ENCODE data around the gene CYGB. TPM values are rescaled to one million over a fixed set of nuclear protein-coding genes. Genes with fewer than 3 reads are reported as not detected.
A peak's percentile ranks its signal among the peaks of the same experiment; 100 is the strongest.

Gene CYGB
- total RNA-seq, 1 donor from 2014 or later = 30.0 TPM

DNA sequence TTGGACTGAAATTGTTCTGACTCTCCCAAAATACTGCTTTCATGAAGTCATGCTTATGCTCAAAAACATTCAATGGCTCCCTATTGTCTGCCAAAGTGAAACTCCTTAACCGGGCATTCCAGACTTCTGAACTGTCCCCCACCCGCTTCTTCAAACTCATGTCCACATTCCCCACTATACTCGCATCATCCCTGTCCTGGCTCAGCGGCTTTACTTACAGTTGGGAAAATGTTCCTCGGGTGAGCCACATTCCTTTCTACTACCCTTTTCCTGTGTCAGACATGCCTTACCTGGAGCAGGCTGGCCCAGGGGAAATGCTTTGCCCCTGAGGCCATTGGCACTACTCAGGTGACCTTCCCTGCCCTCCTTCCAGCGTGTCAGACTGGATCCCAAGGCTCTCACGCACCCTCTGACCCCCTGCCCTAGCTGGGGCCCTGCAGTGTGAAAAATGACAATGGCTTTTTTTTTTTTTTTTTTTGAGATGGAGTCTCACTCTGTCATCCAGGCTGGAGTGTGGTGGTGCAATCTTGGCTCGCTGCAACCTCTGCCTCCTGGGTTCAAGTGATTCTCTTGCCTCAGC, 5.3 kb downstream of the CYGB start:
- Histone ChIP-seq H3K4me1 (peaks cover 87% of the 10 kb centered on the region), H3K36me3 (no peaks in the 10 kb centered on the region), H3K27ac (peak overlapping the region; percentile 96), H3K4me3 (no peak overlapping the region), H3K9me3 (no peaks in the 10 kb centered on the region), H3K27me3 (no peaks in the 10 kb centered on the region)
- DNase-seq (ENCODE audit: extremely low spot score in 2 of 2) = no peak
- TF ChIP-seq, protein P1, sequence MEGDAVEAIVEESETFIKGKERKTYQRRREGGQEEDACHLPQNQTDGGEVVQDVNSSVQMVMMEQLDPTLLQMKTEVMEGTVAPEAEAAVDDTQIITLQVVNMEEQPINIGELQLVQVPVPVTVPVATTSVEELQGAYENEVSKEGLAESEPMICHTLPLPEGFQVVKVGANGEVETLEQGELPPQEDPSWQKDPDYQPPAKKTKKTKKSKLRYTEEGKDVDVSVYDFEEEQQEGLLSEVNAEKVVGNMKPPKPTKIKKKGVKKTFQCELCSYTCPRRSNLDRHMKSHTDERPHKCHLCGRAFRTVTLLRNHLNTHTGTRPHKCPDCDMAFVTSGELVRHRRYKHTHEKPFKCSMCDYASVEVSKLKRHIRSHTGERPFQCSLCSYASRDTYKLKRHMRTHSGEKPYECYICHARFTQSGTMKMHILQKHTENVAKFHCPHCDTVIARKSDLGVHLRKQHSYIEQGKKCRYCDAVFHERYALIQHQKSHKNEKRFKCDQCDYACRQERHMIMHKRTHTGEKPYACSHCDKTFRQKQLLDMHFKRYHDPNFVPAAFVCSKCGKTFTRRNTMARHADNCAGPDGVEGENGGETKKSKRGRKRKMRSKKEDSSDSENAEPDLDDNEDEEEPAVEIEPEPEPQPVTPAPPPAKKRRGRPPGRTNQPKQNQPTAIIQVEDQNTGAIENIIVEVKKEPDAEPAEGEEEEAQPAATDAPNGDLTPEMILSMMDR (IDR thresholded peaks at IDR 0.05) = no peak
- no peak for TF ChIP-seq POLR2A (IDR thresholded peaks at IDR 0.05)
- TF ChIP-seq POLR2AphosphoS5 (IDR thresholded peaks at IDR 0.05; ENCODE audit: insufficient read depth in 1 of 2, low read depth in 1 of 2) = no peak
- intact Hi-C loops (cut with DNase I) = loop anchor here (10.0 kb wide), 1 partner anchor 183 kb away; the partner anchor contains the start of gene MXRA7

DNA sequence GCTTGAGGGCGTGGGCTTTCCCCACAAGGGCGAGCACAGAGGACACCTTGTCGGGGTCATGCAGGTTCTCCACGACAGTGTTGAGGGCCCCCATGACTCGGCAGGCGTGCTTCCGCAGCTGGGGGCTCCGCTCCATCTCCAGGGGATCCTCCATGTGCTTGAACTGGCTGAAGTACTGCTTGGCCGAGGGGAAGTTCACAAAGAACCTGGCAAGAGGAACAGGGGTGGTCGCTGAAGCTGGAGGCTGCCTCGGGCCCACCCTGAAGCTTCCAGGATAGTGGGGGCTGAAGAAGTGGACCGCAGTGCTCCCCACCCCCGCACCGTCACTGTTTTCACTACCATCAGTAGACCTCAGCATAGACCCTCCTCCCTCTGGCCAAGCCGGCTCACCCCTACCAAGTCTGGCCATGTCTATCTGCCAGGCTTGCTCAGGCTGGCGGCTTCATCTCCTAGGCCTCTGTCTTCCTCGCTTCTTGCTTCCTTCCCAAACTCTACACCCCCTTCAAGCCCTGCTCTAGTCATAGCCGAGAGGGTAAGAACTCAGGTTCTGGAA, 5.9 kb downstream of the CYGB start:
- H3K27me3 ChIP-seq = no peaks in the 10 kb centered on the region
- H3K4me1 ChIP-seq = peaks cover 88% of the 10 kb centered on the region
- no peaks in the 10 kb centered on the region for H3K36me3 ChIP-seq
- peak overlapping the region; percentile 96 for H3K27ac ChIP-seq
- intact Hi-C loops (cut with DNase I) = loop anchor here (10.0 kb wide), 1 partner anchor 183 kb away; the partner anchor contains the start of gene MXRA7
- no peaks in the 10 kb centered on the region for H3K9me3 ChIP-seq
- no peak overlapping the region for H3K4me3 ChIP-seq
- DNase-seq (ENCODE audit: extremely low spot score in 2 of 2) = no peak
- TF ChIP-seq POLR2AphosphoS5 (IDR thresholded peaks at IDR 0.05; ENCODE audit: insufficient read depth in 1 of 2, low read depth in 1 of 2) (no peak), POLR2A (IDR thresholded peaks at IDR 0.05) (no peak)
- TF ChIP-seq, protein P1 (IDR thresholded peaks at IDR 0.05) = no peak

DNA sequence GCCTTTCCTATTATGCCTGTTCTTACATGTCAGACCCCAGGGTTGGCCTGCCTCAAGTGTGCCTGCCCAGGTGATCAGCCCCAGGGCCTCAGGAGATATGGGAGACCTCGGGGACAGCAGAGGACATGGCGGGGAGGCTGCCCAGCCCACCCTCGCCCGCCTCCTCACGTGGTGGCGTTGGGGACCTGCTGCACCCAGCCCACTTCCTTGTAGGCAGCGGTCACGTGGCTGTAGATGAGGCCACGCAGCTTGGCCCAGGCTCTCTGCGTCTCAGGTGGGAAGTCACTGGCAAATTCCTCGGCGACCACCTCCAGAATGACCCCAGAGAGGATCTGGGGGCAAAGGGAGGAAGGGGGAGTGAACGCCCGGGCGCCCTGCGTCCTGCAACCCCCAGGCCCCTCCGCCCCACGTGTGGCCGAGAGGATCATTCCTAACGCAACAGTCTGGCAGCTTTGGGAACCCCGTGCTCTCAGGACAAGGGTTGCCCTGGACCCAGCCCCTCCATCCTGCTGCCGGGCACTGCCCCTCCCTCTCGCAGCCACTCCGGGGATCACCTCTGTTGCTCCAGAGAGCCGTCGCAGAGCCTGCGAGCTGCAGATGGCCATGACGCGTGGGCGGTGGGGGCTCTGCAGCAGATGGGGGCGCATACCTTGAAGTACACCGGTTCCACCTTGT, 6.6 kb downstream of the CYGB start:
- H3K9me3 ChIP-seq = no peaks in the 10 kb centered on the region
- intact Hi-C loops (cut with DNase I) = loop anchor here (10.0 kb wide), 1 partner anchor 184 kb away; the partner anchor contains the start of gene MXRA7
- no peaks in the 10 kb centered on the region for H3K27me3 ChIP-seq
- peaks cover 81% of the 10 kb centered on the region for H3K4me1 ChIP-seq
- H3K4me3 ChIP-seq = peak overlapping the region in 1 of 2 donors; percentile 28
- no peak for TF ChIP-seq POLR2AphosphoS5 (IDR thresholded peaks at IDR 0.05; ENCODE audit: insufficient read depth in 1 of 2, low read depth in 1 of 2)
- TF ChIP-seq, protein P1 (IDR thresholded peaks at IDR 0.05) = no peak
- TF ChIP-seq POLR2A (IDR thresholded peaks at IDR 0.05) = no peak
- no peaks in the 10 kb centered on the region for H3K36me3 ChIP-seq
- DNase-seq (ENCODE audit: extremely low spot score in 2 of 2) = no peak
- H3K27ac ChIP-seq = peak overlapping the region; percentile 96

DNA sequence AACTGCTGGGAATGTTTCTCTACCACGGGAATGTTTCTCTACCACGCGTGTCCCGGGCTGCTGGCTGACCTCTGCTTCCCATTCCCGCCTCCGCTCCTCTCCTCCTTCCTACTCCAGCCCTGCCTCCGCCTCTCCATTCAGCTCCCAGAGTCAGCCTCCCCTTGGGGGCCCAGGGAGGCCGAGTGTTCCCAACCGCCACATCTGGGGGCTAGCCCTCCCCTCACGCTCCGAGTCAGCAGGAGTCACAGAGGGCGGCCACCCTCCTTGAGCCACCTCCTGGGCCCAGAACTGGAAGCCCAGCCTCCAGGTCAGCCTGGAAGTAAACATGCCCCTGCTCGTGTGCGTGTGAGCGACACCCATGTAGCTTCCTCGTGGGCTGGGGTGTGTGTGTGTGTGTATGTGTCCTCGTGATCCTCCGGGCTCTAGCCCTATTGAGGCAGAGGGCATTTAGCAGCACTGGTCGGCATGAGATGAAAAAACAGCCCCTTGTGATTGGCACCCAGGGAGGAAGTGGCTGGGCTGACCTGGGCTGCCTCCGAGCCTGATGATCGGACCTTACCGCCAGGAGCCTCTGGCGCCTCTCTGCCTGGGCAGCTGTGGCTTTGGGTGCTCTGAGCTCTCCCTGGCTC, 7.3 kb downstream of the CYGB start:
- intact Hi-C loops (cut with DNase I) = loop anchor here (10.0 kb wide), 1 partner anchor 185 kb away; the partner anchor contains the start of gene MXRA7
- Histone ChIP-seq H3K36me3 (no peaks in the 10 kb centered on the region), H3K9me3 (no peaks in the 10 kb centered on the region), H3K4me1 (peaks cover 78% of the 10 kb centered on the region), H3K27me3 (no peaks in the 10 kb centered on the region), H3K27ac (peak overlapping the region; percentile 96), H3K4me3 (peak overlapping the region; percentile 1 to 28)
- no peak for DNase-seq (ENCODE audit: extremely low spot score in 2 of 2)
- TF ChIP-seq, protein P1 (IDR thresholded peaks at IDR 0.05) = no peak
- TF ChIP-seq POLR2A (IDR thresholded peaks at IDR 0.05) = no peak
- peak in 1 of 2 donors; percentile 46 for TF ChIP-seq POLR2AphosphoS5 (IDR thresholded peaks at IDR 0.05; ENCODE audit: insufficient read depth in 1 of 2, low read depth in 1 of 2)

All from vagina (tissue), 2 donors.